K562 (cell line): ENCODE data around the gene CEP68. TPM values are rescaled to one million over a fixed set of nuclear protein-coding genes. Genes with fewer than 3 reads are reported as not detected.

ENCODE experiments used
- ATAC-seq: fragments of 200-7000 bp; cut with Tn5 transposase; 3 replicates; pipeline ENCODE4 v1.9.1; 2020; ENCODE audit warnings: moderate library complexity
- BruUV-seq: library from RNA; stranded (reverse); fragments of 400-500 nt; replicated peaks from 2 replicates; lab custom pipeline; 2021; lab: Mats Ljungman, UMichigan
- CTCF ChIA-PET: fragments of 300-600 bp; formaldehyde crosslinking; extraction: SDS; loops from one replicate; lab custom pipeline; 2021; ENCODE audit warnings: low intra/inter-chr PET ratio; lab: Yijun Ruan, JAX
- POLR2A ChIA-PET: fragments of 300-600, 350-650 bp; sonication (Branson Sonifier 250); formaldehyde crosslinking; extraction: SDS; loops from one replicate; lab custom pipeline; 2021; ENCODE audit warnings: antibody characterized with exemption, inconsistent platforms; lab: Yijun Ruan, JAX
- DNase-seq, 4 experiments: peaks; one replicate each; pipeline versions ENCODE4 v3.0.0 to v3.0.0-alpha.2; 2011 to 2018; ENCODE audit warnings: low spot score in 3 of 4, mixed read lengths in 3 of 4; ENCODE audit errors: extremely low read depth in 1 of 4
- FAIRE-seq: peaks from 2 replicates; lab custom pipeline; 2011; peaks lifted over from hg19 to GRCh38; lab: Jason Lieb, UNC
- H2AFZ ChIP-seq: 2 replicates; pipeline ENCODE4 v1.6.0; 2011; ENCODE audit warnings: low read depth, low read length, control low read depth, inconsistent platforms
- H3K27ac ChIP-seq: fragments of 200-600 bp; 3 replicates; pipeline ENCODE4 v1.8.0; 2011; ENCODE audit warnings: low read depth, mild to moderate bottlenecking, control low read depth, inconsistent platforms, low read length, moderate library complexity, mixed read lengths; ENCODE audit errors: extremely low read depth
- H3K27me3 ChIP-seq, 2 experiments: fragments of 300-600 bp in 1 of 2; 2 replicates in 1 of 2; 3 replicates in 1 of 2; pipeline versions ENCODE4 v1.6.0 to v1.8.0; 2011; ENCODE audit warnings: inconsistent platforms in 2 of 2, low read length in 2 of 2, mild to moderate bottlenecking in 1 of 2, mixed read lengths in 1 of 2, moderate library complexity in 1 of 2; ENCODE audit not compliant: control insufficient read depth in 2 of 2, insufficient read depth in 2 of 2
- H3K36me3 ChIP-seq: fragments of 300-600 bp; 3 replicates; pipeline ENCODE4 v1.8.0; 2011; ENCODE audit warnings: mild to moderate bottlenecking, low read length, inconsistent platforms; ENCODE audit not compliant: control insufficient read depth, insufficient read depth
- H3K4me1 ChIP-seq, 2 experiments: fragments of 200-600 bp in 1 of 2; replicated peaks in 1 of 2; 2 replicates in 1 of 2; 3 replicates in 1 of 2; pipeline versions ENCODE4 v1.5.1 to v1.8.0; 2011; ENCODE audit warnings: inconsistent platforms in 2 of 2, low read length in 2 of 2, mild to moderate bottlenecking in 1 of 2, mixed read lengths in 1 of 2, moderate library complexity in 1 of 2; ENCODE audit not compliant: control insufficient read depth in 2 of 2, insufficient read depth in 2 of 2
- H3K4me2 ChIP-seq: 2 replicates; pipeline ENCODE4 v1.6.1; 2011; ENCODE audit warnings: low read length, control low read depth, inconsistent platforms, mixed read lengths; ENCODE audit not compliant: insufficient read depth
- H3K4me3 ChIP-seq: fragments of 200-600 bp; sonication (generic), shearing (Covaris generic); 2 replicates; pipeline ENCODE4 v1.5.1; 2016; ENCODE audit warnings: control low read depth, inconsistent platforms
- H3K79me2 ChIP-seq: fragments of 200-600 bp; 3 replicates; pipeline ENCODE4 v1.8.0; 2011; ENCODE audit warnings: low read length, inconsistent platforms; ENCODE audit not compliant: control insufficient read depth, insufficient read depth
- H3K9ac ChIP-seq, 2 experiments: 2 replicates each; pipeline versions ENCODE4 v1.6.0 to v1.6.1; 2011; ENCODE audit warnings: low read depth in 2 of 2, low read length in 2 of 2, control low read depth in 1 of 2, inconsistent platforms in 1 of 2, mild to moderate bottlenecking in 1 of 2, mixed read lengths in 1 of 2; ENCODE audit not compliant: insufficient read depth in 1 of 2
- H3K9me1 ChIP-seq: one replicate; pipeline ENCODE4 v1.6.0; 2011; ENCODE audit warnings: inconsistent platforms, mild to moderate bottlenecking, low read length, moderate library complexity; ENCODE audit not compliant: control insufficient read depth, insufficient read depth
- H3K9me3 ChIP-seq: replicated peaks from 2 replicates; pipeline ENCODE4 v1.5.1; 2011; ENCODE audit warnings: low read depth, low read length, inconsistent platforms; ENCODE audit not compliant: control insufficient read depth, insufficient read depth
- H4K20me1 ChIP-seq: replicated peaks from 2 replicates; pipeline ENCODE4 v1.6.1; 2011; ENCODE audit warnings: low read length, inconsistent platforms, mixed read lengths; ENCODE audit not compliant: control insufficient read depth, insufficient read depth
- HDAC6 ChIP-seq: IDR thresholded peaks from 2 replicates; pipeline ENCODE4 v1.6.1; 2012; ENCODE audit warnings: low read depth, mild to moderate bottlenecking, control low read depth, inconsistent platforms, low read length, moderate library complexity
- IRF1 ChIP-seq: sonication (generic); formaldehyde crosslinking; IDR thresholded peaks from 2 replicates; pipeline ENCODE4 v1.8.0; 2022; ENCODE audit warnings: missing genetic modification reagents, mild to moderate bottlenecking, borderline replicate concordance
- NCOA6 ChIP-seq: fragments of 450-650 bp; IDR thresholded peaks from 2 replicates; pipeline ENCODE4 v1.6.1; 2017; ENCODE audit warnings: mild to moderate bottlenecking
- TAF1 ChIP-seq: IDR thresholded peaks from 2 replicates; pipeline ENCODE4 v1.6.1; 2011; ENCODE audit warnings: mild to moderate bottlenecking, low read length, moderate library complexity; ENCODE audit not compliant: insufficient read depth, control insufficient read depth, severe bottlenecking; ENCODE audit errors: extremely low read depth
- ZBTB49 ChIP-seq: sonication (generic); formaldehyde crosslinking; IDR thresholded peaks from 2 replicates; pipeline ENCODE4 v1.8.0; 2022; ENCODE audit warnings: missing genetic modification reagents, mild to moderate bottlenecking, borderline replicate concordance
- ZNF384 ChIP-seq: IDR thresholded peaks from 2 replicates; pipeline ENCODE4 v1.6.1; 2012; ENCODE audit warnings: low read depth, low read length, improper control_type of control experiment
- WGBS: fragments of 100-300 bp; shearing (Covaris generic); methylation state at CpG from one replicate; pipeline ENCODE4 v1.1.6; 2016; ENCODE audit warnings: low coverage, mixed read lengths; ENCODE audit not compliant: insufficient coverage; ENCODE audit errors: missing lambda C conversion rate; 5-methylcytosine and 5-hydroxymethylcytosine counted together
- in situ Hi-C: fragments of 300-500 bp; cut with MboI; formaldehyde crosslinking; loops from 4 replicates; pipeline ENCODE4 v1.15.0; 2018; ENCODE audit warnings: inconsistent platforms, mixed read lengths
- intact Hi-C: fragments of 100-400 bp; cut with micrococcal nuclease; formaldehyde crosslinking; loops from 2 replicates; pipeline ENCODE4 v1.14.2; 2022
- polyA plus RNA-seq, 8 experiments: library from polyadenylated mRNA; depleted of rRNA in 4 of 8; stranded (reverse) in 5 of 8; unstranded in 3 of 8; fragments of >200 nt; fragmentation: Nextera tagmentation in 2 of 8; fragmentation: Illumina TruSeq in 1 of 8; extraction: Ambion mirVana in 2 of 8; extraction: Trizol in 1 of 8; gene quantifications; 2 replicates each; pipeline versions ENCODE4 v1.2.1 to v1.2.3, GENCODE V29; 2011 to 2014; ENCODE audit warnings: inconsistent platforms in 1 of 8, missing spikeins in 1 of 8
- total RNA-seq, 7 experiments: library from RNA; depleted of rRNA in 6 of 7; stranded (reverse); fragments of >200 nt in 6 of 7; fragmentation: Illumina TruSeq in 2 of 7; extraction: Trizol in 2 of 7; gene quantifications; 2 replicates each; pipeline versions ENCODE4 v1.2.1 to v1.2.3, GENCODE V29; 2011 to 2021; ENCODE audit warnings: low replicate concordance in 1 of 7

CEP68 gene
- total and polyA plus RNA-seq, 9 of the 15 experiments (the other 6 are each of a cell fraction or from before 2014, with no cell fraction given) = 1.4 to 8.5 (median 5.2) TPM

DNA sequence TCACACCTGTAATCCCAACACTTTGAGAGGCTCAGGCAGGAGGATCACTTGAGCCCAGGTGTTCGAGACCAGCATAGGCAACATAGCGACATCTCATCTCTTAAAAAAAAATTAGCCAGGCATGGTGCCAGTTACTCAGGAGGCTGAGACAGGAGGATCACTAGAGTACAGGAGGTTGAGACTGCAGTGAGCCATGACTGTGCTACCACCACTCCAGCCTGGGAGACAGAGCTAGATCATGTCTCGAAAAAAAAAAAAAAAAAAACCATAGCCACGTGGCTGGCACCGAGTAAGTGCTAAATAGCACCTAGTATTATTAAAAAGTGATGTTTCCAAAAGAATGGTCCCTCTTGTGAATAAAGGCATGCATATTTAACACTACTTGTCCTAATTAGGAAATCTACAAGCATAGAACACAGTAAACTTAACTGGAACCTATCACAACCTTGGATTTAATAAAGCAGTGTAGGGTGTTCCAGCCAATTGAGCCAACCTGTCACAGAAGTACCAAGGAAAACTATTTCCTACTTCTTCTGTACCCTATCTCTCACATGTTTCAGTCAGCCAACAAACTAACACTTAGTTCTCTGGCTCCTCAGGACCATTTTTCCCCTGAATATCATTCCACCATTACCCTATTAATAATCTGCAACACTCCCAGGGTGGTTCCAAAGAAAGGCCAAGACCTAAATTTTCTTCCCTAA lies 64.9 kb downstream of the CEP68 start:
- Histone ChIP-seq H3K4me2 (no peak overlapping the region), H3K9me3 (no peaks in the 10 kb centered on the region), H3K36me3 (peaks cover 10% of the 10 kb centered on the region; the same call in 2 of the 3 replicates), H3K4me1 (peaks cover 3 to 18% of the 10 kb centered on the region in 2 experiments; a peak in 4 of 5 replicates), H3K4me3 (no peak overlapping the region), H3K9me1 (no peaks in the 10 kb centered on the region), H3K27ac (no peak overlapping the region), H3K27me3 (no peaks in the 10 kb centered on the region), H4K20me1 (peaks cover 17% of the 10 kb centered on the region), H2AFZ (no peak overlapping the region), H3K9ac (no peak overlapping the region), H3K79me2 (peaks cover 99% of the 10 kb centered on the region)
- BruUV-seq = no TSS peak
- ATAC-seq (no peak), FAIRE-seq (no peak), DNase-seq (no peak)
- in situ Hi-C loops (no loop called here), intact Hi-C loops (no loop called here)
- CTCF ChIA-PET = no interaction called here
- POLR2A ChIA-PET = interaction anchor here (1.1 to 3.9 kb wide), 4 partner anchors 8 to 35 kb away, joined by 3 to 30 read pairs (median 6); partner anchors contain the start of gene RAB1A
- no peak for TF ChIP-seq IRF1 (CRISPR knock-in tag)
- no peak for TF ChIP-seq TAF1
- TF ChIP-seq NCOA6 = no peak
- TF ChIP-seq ZBTB49 = no peak
- no peak for TF ChIP-seq HDAC6
- peak; percentile 31; the same call in 1 of the 2 replicates for TF ChIP-seq ZNF384
- 77% methylated on average over 4 of the region's 5 CpGs for WGBS
